ENCODE results near the gene PPP2R5A. TPM values are rescaled to one million over a fixed set of nuclear protein-coding genes. Genes with fewer than 3 reads are reported as not detected.

The PPP2R5A gene
- total and polyA plus RNA-seq, 11 donors: 44.7 to 108 (median 63.5) TPM

Other genes with a start within 250 kb of the PPP2R5A start
- 10 to 100 TPM in 4 of 9 donors, 1 to 10 TPM in 5; 5.8 to 12.9 (median 9.5) TPM for gene INTS7, start 249.9 kb upstream of the PPP2R5A start, total RNA-seq
- 1 to 10 TPM; 3.6 to 9.1 TPM for gene INTS7, start 249.9 kb upstream of the PPP2R5A start, polyA plus RNA-seq
- gene DTL, start 249.7 kb upstream of the PPP2R5A start, total RNA-seq: 1 to 10 TPM in 1 of 9 donors, under 1 TPM in 7, not detected in 1; 0.20 to 6.2 (median 0.47) TPM
- under 1 TPM; 0.08 to 0.43 TPM for gene DTL, start 249.7 kb upstream of the PPP2R5A start, polyA plus RNA-seq
- gene PACC1, start 129.5 kb downstream of the PPP2R5A start, total RNA-seq: 1 to 10 TPM; 2.1 to 7.9 (median 3.1) TPM
- 1 to 10 TPM; 1.8 to 6.2 TPM for gene PACC1, start 129.5 kb downstream of the PPP2R5A start, polyA plus RNA-seq
- gene NENF, start 147.5 kb downstream of the PPP2R5A start, total RNA-seq: 100 to 1,000 TPM in 7 of 9 donors, 10 to 100 TPM in 2; 84.2 to 174 (median 105) TPM
- gene NENF, start 147.5 kb downstream of the PPP2R5A start, polyA plus RNA-seq: 100 to 1,000 TPM in 1 of 2 donors, 10 to 100 TPM in 1; 69.8 to 170 TPM

Data from heart left ventricle (tissue), 11 donors.